T-helper 2 cell (primary cell): ENCODE results near the gene MAML3.

Experiments
- DNase-seq, 5 experiments: peaks; one replicate each; pipeline versions ENCODE4 v3.0.0 to v3.0.0-alpha.2; 2012 to 2022

The MAML3 gene

DNA sequence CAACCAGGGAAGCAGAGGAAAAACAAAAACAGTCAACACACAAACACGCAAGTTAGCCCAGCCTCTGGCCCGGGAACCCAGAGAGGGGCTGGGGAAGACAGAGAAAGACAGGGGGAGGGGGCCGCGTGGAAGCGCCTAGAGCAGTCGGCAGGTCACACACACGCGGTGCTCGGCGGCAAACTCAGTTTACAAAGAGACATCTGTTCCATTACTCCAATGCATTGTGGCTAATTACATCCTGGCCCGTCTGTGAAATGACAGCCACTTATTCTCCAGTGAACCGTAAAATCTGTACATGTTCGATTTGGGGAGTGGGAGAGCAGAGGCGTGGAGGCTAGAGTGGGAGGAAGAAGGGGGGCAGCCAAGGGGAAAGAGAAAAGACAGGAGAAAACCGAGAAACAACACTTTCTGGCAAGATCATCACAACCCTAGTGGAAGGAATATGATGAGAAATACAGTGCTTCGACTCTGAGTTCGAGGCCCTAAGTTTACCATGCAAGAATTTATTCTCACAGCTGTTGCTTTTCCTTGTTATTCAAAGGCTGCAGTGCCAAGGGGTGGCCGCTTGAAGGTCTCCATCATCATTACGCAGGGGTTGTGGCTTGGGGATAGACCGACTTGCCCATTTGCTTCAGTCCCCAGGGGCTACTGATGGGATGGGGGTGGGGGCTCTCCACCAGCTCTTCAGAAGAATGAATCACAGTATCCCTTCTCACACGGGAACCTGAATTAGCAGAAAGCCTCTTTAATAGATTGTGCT, 320.7 kb downstream of the MAML3 start:
- no peak for DNase-seq

DNA sequence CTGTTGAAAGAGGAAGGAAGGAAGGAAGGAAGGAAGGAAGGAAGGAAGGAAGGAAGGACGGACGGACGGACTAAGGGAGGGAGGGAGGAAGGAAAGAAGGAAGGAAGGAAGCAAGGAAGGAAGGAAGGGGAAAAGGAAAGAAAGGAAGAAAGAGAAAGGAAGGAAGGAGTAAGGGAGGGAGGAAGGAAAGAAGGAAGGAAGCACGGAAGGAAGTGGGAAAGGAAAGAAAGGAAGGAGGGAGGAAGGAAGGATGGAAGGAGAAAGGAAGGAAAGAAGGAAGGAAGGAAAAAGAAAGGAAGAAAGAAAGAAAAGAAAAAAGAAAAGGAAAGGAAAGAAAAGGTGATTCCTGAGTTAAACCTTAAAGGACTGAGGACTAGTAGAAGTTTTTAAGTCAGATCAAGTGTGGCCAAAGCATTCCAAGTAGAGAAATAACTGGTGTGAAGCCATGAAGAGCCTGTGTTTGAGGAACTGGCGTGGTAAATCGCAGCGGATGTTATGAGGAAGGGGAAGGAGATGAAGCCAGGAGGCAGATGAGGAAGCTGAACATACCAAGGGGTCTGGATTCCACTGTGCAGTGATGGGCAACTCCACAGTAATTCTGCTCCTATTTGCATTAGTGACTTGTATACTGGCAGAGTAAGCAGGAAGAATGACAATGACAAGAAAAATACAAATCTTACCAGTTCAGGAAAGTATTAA, 324.9 kb downstream of the MAML3 start:
- DNase-seq: no peak

DNA sequence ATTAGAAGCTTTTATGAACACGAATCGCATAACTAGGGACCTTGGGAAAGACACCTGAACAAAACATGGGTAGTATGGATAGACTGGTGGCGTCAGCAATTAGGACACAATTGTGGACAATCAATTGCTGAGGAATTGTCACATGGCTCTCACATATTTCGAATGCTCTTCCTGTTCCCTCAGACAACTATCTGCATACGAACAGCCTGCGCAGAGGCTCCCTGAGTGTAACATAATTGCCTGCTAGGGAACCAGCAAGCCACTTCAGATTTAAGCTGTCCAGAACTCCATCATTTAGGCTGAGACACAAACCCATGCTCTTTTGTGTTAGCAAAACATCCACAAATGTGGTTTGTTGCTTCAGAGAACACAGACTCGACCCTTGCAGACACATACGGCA, 327.6 kb downstream of the MAML3 start:
- no peak for DNase-seq

DNA sequence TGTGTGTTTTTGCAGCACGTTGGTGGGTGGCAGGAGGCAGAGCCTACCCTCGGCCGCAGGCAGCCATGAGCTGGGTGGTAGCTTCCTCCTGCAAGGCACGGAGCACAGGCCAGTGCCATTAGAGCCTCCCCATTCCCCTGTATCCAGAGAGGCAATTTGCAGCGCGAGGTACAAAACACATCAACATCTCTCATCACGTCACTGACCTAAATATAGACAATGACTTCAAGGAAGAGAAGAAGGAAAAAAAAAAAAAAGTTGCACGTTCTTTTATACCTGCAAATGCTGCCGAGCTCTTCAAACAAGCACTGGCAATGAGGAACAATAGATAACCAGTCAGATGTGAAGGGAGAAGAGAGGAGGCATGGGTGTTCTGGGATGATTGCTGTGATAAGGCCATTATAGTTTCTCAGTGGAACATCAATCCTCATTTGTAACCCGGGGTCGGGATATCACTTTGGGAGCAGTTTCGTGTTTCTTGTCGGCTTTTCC, 328.4 kb downstream of the MAML3 start:
- DNase-seq: no peak

DNA sequence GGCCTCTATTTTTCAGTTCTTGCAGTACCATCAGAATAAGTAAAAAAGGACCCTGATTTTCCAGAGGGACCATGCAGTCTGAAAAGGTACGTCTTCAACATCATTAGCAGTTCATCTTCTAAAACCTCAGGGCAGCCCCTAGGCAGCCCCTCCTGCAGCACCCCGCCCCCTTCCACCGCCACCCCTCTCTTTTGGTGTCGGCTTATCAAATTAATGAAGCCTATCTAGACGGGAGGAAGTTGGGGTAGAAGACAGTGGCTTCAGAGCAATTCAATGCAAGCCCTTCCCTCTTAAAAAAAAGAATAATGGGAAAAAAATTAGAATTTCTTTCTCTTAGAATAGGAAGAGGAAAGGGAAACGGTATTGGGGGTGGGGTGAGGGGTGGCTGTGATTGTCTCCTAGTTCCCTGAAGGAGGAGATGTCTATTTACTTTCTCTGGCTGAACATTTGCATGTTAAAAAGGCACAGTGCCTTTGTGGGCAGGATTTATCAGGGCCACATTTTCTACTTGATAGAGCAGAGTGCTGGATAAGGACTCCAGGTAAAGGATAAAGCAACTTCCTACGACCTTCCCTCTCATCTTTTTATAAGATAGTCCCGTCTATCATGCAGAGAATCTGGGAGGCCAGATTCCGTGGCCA, 329.0 kb downstream of the MAML3 start:
- DNase-seq: no peak

DNA sequence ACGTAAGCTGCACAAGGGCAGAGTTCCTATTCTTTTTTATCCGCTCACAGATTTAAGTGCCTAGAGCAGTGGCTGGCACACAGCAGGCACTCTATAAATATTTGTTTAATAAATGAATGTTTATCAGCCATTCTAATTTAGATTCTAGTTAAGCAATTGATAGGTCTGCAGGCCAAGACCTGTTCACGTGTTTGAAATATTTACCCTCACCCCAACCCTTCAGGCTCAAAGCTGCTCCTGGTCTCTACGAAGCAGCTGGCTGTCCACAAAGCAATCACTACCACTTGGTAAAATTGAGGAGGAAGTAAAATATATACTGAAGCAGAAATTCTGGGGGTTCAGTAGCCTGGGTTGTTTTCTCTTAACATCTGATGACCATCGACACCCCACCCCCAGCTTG, 330.2 kb downstream of the MAML3 start:
- no peak for DNase-seq

DNA sequence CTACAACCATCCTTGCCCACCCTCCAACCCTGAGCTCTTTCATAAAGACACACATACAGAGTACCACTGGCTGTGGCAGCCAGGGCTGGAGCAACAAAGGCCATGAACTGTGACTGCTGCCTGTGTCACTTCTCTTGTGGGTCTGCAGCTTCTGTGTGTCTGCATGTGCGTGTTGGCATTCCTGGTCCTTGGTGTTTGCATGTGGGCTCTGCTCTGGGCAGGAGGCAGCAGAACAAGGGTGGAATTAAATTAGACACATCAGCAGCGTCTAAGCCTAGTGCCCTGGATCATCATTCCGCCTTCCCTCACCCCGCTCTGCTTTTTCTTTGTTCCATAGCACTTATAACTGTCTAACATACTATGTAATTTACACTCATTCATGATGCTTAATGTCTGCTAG, 330.6 kb downstream of the MAML3 start:
- DNase-seq: no peak

DNA sequence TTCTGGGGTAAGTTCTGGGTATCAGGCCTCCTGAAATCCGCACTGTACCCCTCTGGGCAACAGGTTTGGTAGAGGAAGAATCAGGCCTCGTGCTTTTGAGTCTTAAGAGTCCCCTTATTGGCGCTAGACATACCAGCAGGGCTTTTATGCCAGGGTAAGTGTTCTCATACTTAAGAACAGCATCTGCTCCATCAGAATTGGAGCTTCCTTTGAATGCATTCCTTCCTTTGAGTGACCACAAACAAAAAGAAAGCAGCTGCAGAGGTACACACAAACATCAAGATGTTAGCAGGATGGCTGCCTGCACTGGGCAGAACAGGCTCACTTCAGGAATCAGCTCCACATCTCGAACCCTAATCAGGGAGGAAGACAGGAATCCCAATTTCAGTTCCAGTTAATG, 331.6 kb downstream of the MAML3 start:
- no peak for DNase-seq

DNA sequence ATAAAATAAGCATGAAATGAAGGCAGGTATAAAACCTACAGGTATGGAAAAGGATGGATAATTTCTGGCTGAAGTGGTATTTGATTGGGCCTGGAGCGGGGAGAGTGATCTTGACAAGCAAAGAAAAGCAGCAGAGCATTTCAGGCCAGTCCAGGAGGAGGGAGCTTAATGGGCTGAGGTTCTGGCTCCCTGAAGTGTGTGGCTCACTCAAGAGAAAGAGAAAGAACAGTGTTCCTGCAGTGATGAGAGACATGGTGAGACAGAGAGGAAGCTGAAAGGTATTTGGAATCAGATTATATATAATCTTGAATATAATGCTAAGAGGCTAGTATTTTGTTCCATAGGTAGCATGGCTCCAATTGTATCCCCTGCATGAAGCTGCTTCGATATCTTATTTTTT, 334.9 kb downstream of the MAML3 start:
- no peak for DNase-seq

DNA sequence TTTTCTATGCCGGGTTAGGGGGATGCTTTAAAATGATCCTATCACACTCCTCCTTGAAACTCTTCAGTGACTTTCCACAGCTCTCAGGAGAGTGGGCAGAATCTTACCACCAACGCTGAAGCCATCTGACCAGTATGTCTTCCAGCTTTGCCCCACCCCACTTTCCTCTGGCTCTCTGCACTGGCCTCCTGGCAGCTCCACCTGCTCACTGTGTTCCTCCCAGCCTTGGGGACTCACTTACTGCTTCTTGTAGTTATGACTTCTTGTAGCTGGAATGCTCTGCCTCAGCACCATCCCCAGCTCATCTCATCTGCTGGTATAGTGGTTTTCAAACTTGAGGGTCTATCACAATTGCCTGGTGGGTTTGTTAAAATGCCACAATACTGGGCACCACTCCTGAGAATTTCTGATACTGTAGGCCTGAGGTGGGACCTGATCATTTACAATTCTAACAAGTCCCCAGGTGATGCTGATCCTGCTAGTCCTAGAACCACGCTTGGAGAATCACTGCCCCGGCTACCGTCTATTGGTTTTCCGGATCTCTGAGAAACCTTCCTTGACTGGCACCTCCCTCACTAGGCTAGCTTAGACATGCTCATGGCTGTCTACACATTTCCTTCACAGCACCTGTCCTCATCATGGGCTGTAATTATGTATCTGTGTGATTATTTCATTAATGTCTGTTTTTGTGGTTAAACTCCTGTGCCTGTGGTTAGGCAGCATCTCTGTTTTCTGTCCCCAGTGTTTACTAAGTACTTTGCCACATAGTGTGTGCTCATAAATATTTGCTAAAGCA, 336.1 kb downstream of the MAML3 start:
- DNase-seq: no peak

DNA sequence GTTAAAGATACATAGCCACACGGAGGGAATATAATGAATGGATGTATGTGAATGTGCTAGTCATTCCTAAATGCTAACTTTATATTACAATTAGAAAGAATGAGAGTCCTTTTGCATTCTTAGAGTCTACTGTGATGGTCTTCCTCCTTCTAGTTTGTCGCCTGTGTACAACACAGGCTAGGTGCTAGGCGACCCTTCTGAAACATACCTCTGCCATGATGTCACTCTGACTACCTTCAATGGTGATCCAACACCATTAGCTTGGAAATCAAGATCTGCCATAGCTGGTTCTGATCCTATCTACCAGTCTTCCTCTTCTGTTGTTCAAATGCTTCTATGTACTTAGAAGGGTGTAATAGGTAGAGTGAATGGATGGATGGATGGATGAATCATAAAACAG, 337.1 kb downstream of the MAML3 start:
- DNase-seq: no peak

DNA sequence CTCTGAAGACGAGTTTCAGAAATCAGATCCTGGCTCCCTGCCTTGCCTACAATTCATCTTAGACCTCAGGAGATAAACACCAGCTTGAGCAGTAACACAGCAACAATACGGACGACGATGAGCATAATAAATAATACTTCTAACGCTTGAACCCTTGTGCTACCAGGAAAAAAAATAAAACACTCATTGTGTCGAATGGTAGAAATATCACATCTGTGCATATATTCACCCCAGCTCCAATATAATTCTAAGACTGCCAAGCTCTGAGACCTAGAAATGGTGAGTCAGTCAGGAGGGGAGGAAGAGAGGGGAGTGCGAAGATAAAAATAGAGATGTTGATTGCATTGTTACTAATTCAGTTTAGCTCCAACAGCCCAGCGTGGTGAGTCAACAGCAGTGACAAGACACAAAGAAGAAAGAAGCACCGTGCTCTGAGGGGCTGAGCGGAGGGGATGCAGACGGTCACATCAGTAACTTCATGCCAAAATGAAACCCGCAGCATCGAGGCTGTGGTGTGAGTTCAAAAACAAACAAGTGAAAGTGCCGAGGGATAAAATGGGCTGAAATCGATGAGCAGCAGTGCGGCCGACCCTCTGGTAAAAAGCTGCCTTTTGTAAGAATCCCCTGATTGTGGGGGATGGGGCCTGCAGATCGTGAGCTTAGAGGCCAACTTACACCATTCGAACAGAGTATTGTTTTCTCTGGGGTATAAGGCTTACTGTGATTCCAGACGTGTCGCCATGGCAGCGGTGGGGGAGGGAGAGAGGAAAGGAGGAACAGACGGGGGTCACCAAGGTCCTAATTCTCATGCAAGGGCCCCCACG, 338.0 kb downstream of the MAML3 start:
- DNase-seq: no peak

DNA sequence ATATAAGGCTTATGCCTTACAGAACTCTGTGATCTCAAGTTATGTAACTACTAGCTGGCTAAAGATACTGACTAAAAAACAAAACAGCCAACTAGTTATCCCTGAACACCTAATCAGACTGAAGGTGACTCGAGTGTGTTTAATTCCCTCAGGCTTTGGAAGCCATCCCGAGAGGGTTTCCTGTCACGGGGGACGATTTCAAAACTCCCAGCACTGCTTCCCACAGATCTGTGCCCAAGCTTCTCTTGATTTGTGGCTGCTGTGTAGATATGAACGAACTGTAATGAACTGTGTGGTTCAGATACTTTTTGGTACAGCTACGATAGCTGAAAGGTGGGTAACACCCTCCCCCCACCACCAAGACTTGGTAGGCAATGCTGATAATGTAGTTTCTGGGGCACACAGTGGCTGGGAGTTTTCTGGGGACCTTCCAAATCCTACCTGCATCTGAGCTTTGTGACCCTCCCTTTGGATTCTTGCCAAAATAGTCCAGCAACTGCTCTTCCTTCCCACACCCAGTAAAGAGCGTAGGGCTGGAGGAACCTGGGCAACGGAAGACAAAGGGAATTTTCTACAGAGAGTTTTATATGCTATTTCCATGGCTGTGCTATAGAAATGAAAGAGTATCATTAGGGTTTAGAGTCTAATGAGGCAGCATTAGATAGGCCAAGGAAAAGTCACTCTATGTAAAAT, 339.5 kb downstream of the MAML3 start:
- DNase-seq: no peak

DNA sequence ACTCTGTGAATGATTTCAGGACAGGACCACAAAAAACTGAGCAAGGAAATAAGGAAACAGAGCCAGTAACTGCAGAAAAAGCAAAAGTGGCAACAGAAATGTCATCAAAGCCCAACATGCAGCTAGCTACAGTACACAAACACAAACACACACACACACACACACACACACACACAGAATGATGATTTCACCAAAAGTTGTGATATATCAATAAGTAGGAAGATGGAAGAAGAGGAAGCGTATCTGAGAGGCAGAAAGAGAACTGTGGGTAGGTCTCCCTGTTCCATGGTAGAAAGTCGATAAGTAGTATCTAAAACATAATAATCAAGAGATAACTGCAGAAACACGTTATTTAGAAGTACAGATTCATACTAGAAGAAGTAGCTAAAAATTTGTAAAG, 340.1 kb downstream of the MAML3 start:
- DNase-seq: no peak

DNA sequence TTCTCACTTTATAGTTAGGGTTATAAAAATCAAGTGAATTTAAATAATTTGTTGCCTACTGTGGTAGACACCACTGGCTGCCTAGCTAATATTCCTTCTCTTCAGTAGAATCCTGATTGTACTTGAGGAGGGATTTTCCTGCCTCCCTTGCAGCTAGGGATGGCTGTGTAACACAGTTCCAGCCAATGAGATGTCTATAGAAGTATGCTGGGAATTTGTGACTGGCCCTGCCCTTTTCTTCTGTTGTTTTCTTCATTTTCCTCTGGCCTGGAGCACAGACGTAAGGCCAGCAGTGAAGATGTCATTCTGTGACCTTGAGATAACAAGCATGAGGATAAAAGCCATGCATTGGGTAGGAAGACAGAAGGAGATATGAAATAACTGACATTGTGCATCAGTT, 343.3 kb downstream of the MAML3 start:
- no peak for DNase-seq

DNA sequence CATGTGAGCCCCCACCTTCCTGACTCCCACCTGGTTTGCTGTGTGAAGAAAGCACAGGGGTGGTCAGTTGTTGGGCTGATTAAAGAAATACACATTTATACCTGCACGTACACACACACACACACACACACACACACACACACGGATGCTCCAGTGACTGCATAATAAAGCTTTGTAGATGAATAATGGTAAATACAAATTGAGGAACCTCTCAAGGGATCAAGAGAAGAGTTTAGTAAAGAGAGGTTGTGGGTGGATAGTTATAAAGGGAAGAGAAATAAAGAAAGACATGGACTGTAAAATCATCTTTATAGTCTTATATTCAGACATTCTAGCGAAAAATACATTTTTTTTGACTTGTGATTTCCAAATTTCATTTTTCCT, 344.2 kb downstream of the MAML3 start:
- DNase-seq: no peak

DNA sequence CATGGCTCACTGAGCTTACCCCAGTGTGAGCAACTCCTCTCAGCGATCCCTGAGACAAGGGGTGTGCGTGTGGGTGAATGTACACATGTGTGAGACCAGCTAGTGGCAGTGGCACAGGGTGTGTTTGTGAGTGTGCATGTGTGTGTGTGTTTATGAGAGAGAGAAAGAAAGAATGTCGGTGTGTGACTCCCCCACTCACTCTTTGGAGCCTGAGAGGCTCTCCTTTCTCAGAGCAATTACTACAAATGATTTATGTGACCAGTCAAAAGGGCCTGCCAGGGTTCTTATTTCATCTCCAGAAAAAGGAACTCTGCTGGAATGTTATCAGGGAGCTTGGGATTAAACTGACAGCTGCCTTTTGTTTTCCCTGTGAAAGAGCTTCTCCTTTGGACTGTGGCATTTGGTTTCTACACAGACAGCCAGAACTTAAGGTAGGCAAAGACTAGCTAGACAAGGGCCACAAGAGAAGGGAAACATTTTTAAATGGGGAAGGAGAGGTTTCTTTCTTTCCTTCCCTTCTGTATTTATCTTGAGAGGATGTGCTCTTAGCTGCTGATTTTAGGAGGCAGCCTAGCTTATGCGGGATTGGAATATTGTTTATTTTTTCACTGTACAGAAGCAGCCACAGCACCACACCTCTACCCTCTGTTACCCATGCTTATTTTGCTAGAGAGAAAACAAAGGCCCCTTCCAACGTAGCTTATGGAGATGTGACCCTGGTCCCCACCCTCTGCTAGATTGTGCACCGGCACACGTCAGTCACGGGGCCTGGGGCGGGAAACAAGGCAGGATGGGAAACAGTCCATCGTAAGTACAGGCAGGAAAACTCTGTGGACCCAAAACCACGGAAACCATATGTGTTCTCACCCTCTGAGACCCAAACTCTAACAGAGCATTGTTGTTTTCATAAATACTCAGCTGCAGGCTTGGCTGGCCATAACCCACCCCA, 344.9 kb downstream of the MAML3 start:
- no peak for DNase-seq

DNA sequence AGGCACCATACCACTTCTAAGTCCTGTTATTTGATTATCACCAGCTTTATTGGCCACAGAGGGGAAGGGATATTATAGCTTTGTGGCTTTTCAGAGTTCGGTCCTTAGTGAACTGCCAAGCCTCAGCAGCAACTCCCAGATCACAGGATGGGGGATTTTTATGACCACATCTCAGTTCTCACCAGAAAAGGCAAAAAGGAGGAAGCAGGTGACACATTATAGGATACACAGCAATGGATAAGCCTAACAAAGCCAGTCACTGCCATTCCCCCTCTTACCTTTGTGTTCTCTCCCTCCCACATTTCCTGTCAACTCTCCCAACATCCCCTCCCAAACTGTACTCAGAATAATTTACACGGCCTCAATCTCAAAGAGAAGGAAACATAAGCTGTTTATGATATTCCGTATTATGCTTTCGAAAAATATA, 345.6 kb downstream of the MAML3 start:
- DNase-seq: no peak

DNA sequence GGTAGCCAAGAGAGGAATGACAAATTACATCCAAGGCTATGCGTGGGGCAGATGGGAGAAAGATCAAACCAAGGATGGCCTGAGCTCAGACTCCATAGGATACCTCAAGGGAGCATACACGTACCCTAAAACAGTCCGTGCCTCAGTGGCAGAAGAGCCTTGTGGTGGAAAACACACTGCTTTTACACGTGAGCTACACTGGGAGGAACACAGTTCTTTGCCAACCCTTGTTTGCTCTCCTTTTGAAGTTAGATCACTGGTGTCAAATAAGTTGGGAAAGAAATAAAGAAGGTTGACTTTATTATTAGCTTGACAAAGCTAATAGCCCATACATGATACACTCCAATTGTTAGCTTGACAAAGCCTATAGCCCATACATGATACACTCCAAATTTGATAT, 346.5 kb downstream of the MAML3 start:
- no peak for DNase-seq

DNA sequence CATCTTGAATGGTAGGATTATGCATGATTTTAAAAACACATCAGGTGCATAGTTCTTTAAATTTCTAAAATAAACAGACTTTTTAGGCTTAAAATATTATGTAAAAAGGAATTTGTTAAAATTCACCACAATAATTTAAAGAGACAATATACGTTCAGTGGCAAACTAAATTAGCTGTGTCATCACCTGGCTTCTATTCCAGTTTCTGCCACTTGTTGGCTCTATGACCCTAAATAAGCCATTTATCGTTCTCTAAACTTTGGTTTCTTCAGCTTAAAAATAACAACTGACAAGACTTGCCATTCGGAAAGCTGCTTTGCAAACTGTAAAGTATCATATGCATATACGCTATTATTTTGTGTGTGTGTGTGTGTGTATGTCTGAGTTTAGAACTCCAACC, 347.1 kb downstream of the MAML3 start:
- no peak for DNase-seq
